HG03432 (cell line): ENCODE results near the gene RERE.

Source experiments
- ATAC-seq: cut with Tn5 transposase; IDR thresholded peaks from one replicate; pipeline ENCODE4 v1.9.1; 2021; ENCODE audit warnings: mild to moderate bottlenecking, moderate library complexity; ENCODE audit not compliant: unreplicated experiment

RERE gene

GRCh38 chr1:8721679-8722324 lies 95.6 kb downstream of the RERE start:
- no peak for ATAC-seq

GRCh38 chr1:8720347-8720746 lies 97.1 kb downstream of the RERE start:
- no peak for ATAC-seq

- ATAC-seq = no peak
Measured at GRCh38 chr1:8718850-8719361, 98.5 kb downstream of the RERE start.

- ATAC-seq = no peak
Measured at GRCh38 chr1:8717148-8717547, 100.3 kb downstream of the RERE start.

GRCh38 chr1:8716238-8716637 lies 101.2 kb downstream of the RERE start:
- ATAC-seq = no peak

- no peak for ATAC-seq
Measured at GRCh38 chr1:8714173-8714572, 103.3 kb downstream of the RERE start.

GRCh38 chr1:8712413-8713231 lies 104.8 kb downstream of the RERE start:
- peak; percentile 47 for ATAC-seq

- peak; percentile 10 for ATAC-seq
Measured at GRCh38 chr1:8711873-8712412, 105.5 kb downstream of the RERE start.

- ATAC-seq = no peak
Measured at GRCh38 chr1:8711151-8711550, 106.3 kb downstream of the RERE start.

GRCh38 chr1:8708259-8708658 lies 109.2 kb downstream of the RERE start:
- ATAC-seq = no peak

GRCh38 chr1:8706995-8707396 lies 110.4 kb downstream of the RERE start:
- ATAC-seq = no peak

GRCh38 chr1:8706291-8706690 lies 111.1 kb downstream of the RERE start:
- no peak for ATAC-seq

- ATAC-seq = no peak
Measured at GRCh38 chr1:8704866-8705506, 112.5 kb downstream of the RERE start.

GRCh38 chr1:8702850-8703810 lies 114.3 kb downstream of the RERE start:
- ATAC-seq = peak; percentile 77

GRCh38 chr1:8702472-8702849 lies 115.0 kb downstream of the RERE start:
- no peak for ATAC-seq

- ATAC-seq = no peak
Measured at GRCh38 chr1:8701794-8702471, 115.5 kb downstream of the RERE start.

GRCh38 chr1:8699679-8700078 lies 117.8 kb downstream of the RERE start:
- ATAC-seq = no peak

GRCh38 chr1:8698937-8699447 lies 118.4 kb downstream of the RERE start:
- ATAC-seq = no peak

- ATAC-seq = no peak
Measured at GRCh38 chr1:8698012-8698630, 119.3 kb downstream of the RERE start.
